Endothelial cell of umbilical vein (primary cell): ENCODE results near the gene NELFA.

Experiments
- CTCF ChIP-seq, 2 donors: IDR thresholded peaks; 1 replicate in 1 of 2; 2 replicates in 1 of 2; pipeline ENCODE4 v1.5.1; 2011; ENCODE audit warnings: low read length in 2 of 2, mild to moderate bottlenecking in 2 of 2, moderate library complexity in 2 of 2, control low read depth in 1 of 2, inconsistent platforms in 1 of 2, low read depth in 1 of 2; ENCODE audit not compliant: insufficient read depth in 1 of 2; ENCODE audit errors: extremely low read depth in 1 of 2
- EZH2 ChIP-seq: IDR thresholded peaks from 2 replicates; pipeline ENCODE4 v1.6.1; 2012; ENCODE audit warnings: borderline replicate concordance, low read depth, mild to moderate bottlenecking, moderate library complexity, low read length, inconsistent platforms; ENCODE audit not compliant: severe bottlenecking
- POLR2A ChIP-seq: IDR thresholded peaks from 2 replicates; pipeline ENCODE4 v1.6.1; 2012; ENCODE audit warnings: low read depth, mild to moderate bottlenecking, control low read depth, low read length
- TF ChIP-seq, protein P1 (sequence below): IDR thresholded peaks from 2 replicates; pipeline ENCODE4 v1.6.1; 2011; ENCODE audit not compliant: insufficient read depth, insufficient read length

- TF ChIP-seq, protein P1, sequence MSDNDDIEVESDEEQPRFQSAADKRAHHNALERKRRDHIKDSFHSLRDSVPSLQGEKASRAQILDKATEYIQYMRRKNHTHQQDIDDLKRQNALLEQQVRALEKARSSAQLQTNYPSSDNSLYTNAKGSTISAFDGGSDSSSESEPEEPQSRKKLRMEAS = no peak
- no peak for TF ChIP-seq EZH2
- no peak for TF ChIP-seq CTCF (IDR thresholded peaks at IDR 0.05; ENCODE audit: extremely low read depth in 1 of 2, insufficient read depth in 1 of 2, low read depth in 1 of 2, low read length in 2 of 2)
- no peak for TF ChIP-seq POLR2A
These were observed 45.4 kb upstream of the NELFA start for GRCh38 chr4:2054217-2054616.
